Stomach (tissue), 4 donors: Measurements from ENCODE around the gene ZNF541.

ENCODE experiments used
- POLR2A ChIP-seq, 4 donors: fragments of 450-650 bp; IDR thresholded peaks; one replicate each; pipeline ENCODE4 v1.6.1; 2016; ENCODE audit warnings: antibody characterized with exemption in 4 of 4, control low read depth in 2 of 4, mild to moderate bottlenecking in 1 of 4, moderate library complexity in 1 of 4
- TF ChIP-seq, protein P1 (sequence below), 7 experiments: fragments of 450-650 bp in 4 of 7; fragments of 200-600 bp in 3 of 7; sonication (generic) in 3 of 7; IDR thresholded peaks; one replicate each; pipeline ENCODE4 v1.5.1; 2016 to 2019; ENCODE audit warnings: antibody characterized with exemption in 7 of 7, control low read depth in 2 of 7, mild to moderate bottlenecking in 1 of 7

DNA sequence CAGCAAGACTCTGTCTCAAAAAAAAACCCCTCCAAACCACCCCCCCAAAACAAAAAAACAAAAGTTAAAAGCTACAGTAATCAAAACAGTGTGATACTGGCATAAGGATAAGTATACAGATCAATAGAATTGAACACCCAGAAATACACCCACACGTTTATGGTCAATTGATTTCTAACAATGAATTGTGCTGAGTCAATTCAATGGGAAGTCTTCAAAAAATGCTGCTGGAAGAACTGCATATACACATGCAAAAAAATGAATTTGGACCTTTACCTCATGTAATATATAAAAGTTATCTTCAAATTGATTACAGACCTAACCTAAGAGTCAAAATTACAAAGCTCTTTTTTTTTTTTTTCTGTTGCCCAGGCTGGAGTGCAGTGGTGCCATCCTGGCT lies 38.3 kb downstream of the ZNF541 start:
- TF ChIP-seq POLR2A (IDR thresholded peaks at IDR 0.05), result no peak
- TF ChIP-seq, protein P1, sequence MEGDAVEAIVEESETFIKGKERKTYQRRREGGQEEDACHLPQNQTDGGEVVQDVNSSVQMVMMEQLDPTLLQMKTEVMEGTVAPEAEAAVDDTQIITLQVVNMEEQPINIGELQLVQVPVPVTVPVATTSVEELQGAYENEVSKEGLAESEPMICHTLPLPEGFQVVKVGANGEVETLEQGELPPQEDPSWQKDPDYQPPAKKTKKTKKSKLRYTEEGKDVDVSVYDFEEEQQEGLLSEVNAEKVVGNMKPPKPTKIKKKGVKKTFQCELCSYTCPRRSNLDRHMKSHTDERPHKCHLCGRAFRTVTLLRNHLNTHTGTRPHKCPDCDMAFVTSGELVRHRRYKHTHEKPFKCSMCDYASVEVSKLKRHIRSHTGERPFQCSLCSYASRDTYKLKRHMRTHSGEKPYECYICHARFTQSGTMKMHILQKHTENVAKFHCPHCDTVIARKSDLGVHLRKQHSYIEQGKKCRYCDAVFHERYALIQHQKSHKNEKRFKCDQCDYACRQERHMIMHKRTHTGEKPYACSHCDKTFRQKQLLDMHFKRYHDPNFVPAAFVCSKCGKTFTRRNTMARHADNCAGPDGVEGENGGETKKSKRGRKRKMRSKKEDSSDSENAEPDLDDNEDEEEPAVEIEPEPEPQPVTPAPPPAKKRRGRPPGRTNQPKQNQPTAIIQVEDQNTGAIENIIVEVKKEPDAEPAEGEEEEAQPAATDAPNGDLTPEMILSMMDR (IDR thresholded peaks at IDR 0.05), result no peak
